DMS53 (cell line): ENCODE results near the gene ARAP2.

Experiments used
- DNase-seq: peaks from one replicate; lab custom pipeline; 2025; lab: John Stamatoyannopoulos, UW

Gene ARAP2

GRCh38 chr4:36099509-36099908 lies 144.8 kb downstream of the ARAP2 start:
- peak; percentile 17 for DNase-seq

GRCh38 chr4:36094995-36095394 lies 149.3 kb downstream of the ARAP2 start:
- DNase-seq, result no peak

- no peak for DNase-seq
Observed at GRCh38 chr4:36091997-36092396, 152.3 kb downstream of the ARAP2 start.

- peak; percentile 60 for DNase-seq
Observed at GRCh38 chr4:36088542-36088941, 155.8 kb downstream of the ARAP2 start.

- DNase-seq, result no peak
Observed at GRCh38 chr4:36086261-36086786, 158.0 kb downstream of the ARAP2 start.

GRCh38 chr4:36082817-36083216 lies 161.5 kb downstream of the ARAP2 start:
- no peak for DNase-seq

GRCh38 chr4:36081185-36081584 lies 163.1 kb downstream of the ARAP2 start:
- DNase-seq, result no peak

- no peak for DNase-seq
Observed at GRCh38 chr4:36079666-36080065, 164.6 kb downstream of the ARAP2 start.

- no peak for DNase-seq
Observed at GRCh38 chr4:36078319-36078718, 166.0 kb downstream of the ARAP2 start.

GRCh38 chr4:36072529-36072928 lies 171.8 kb downstream of the ARAP2 start:
- no peak for DNase-seq

GRCh38 chr4:36067116-36067515 lies 177.2 kb downstream of the ARAP2 start:
- DNase-seq, result no peak

- no peak for DNase-seq
Observed at GRCh38 chr4:36065274-36065871, 178.9 kb downstream of the ARAP2 start.

- peak; percentile 21 for DNase-seq
Observed at GRCh38 chr4:36064117-36064516, 180.2 kb downstream of the ARAP2 start.

- peak; percentile 25 for DNase-seq
Observed at GRCh38 chr4:36056136-36056535, 188.2 kb downstream of the ARAP2 start.

- no peak for DNase-seq
Observed at GRCh38 chr4:36054694-36055422, 189.5 kb downstream of the ARAP2 start.

- no peak for DNase-seq
Observed at GRCh38 chr4:36053930-36054329, 190.4 kb downstream of the ARAP2 start.

- DNase-seq, result peak; percentile 87
Observed at GRCh38 chr4:36051634-36052033, 192.7 kb downstream of the ARAP2 start.

- DNase-seq, result peak; percentile 85
Observed at GRCh38 chr4:36046026-36046425, 198.3 kb downstream of the ARAP2 start.

- no peak for DNase-seq
Observed at GRCh38 chr4:36043901-36044300, 200.4 kb downstream of the ARAP2 start.

- DNase-seq, result no peak
Observed at GRCh38 chr4:36043241-36043640, 201.1 kb downstream of the ARAP2 start.

GRCh38 chr4:36042122-36042970 lies 202.0 kb downstream of the ARAP2 start:
- DNase-seq, result no peak

GRCh38 chr4:36041340-36041739 lies 203.0 kb downstream of the ARAP2 start:
- no peak for DNase-seq

- DNase-seq, result peak; percentile 94
Observed at GRCh38 chr4:36039026-36039425, 205.3 kb downstream of the ARAP2 start.
